Brain microvascular endothelial cell (primary cell): Measurements from ENCODE around the gene PIGU.

ENCODE experiments used
- DNase-seq: peaks from one replicate; pipeline ENCODE4 v3.0.0-alpha.2; 2020
- H3K27ac ChIP-seq: fragments of 250-450 bp; sonication (Bioruptor Pico); 2 replicates; pipeline ENCODE4 v1.5.1; 2020; ENCODE audit warnings: mild to moderate bottlenecking, moderate library complexity
- H3K27me3 ChIP-seq: fragments of 250-450 bp; sonication (Bioruptor Pico); replicated peaks from 2 replicates; pipeline ENCODE4 v1.5.1; 2020; ENCODE audit warnings: mild to moderate bottlenecking
- H3K36me3 ChIP-seq: fragments of 250-450 bp; sonication (Bioruptor Pico); replicated peaks from 2 replicates; pipeline ENCODE4 v1.5.1; 2020; ENCODE audit warnings: mild to moderate bottlenecking
- H3K4me3 ChIP-seq: 2 replicates; pipeline ENCODE4 v1.5.1; 2011; ENCODE audit warnings: low read depth, mild to moderate bottlenecking, control low read depth, low read length, moderate library complexity
- CTCF ChIP-seq: IDR thresholded peaks from 2 replicates; pipeline ENCODE4 v1.5.1; 2011; ENCODE audit warnings: low read depth, mild to moderate bottlenecking, moderate library complexity, low read length, control low read depth, inconsistent platforms; ENCODE audit errors: missing control alignments
- in situ Hi-C: cut with HindIII; loops from 2 replicates; pipeline ENCODE4 v1.10.0; 2017; ENCODE audit warnings: low sequenced_read_pairs, low pct_ligation_motif_present

PIGU gene

GRCh38 chr20:34558320-34559218 lies 118.3 kb downstream of the PIGU start, which contains the start of gene MAP1LC3A:
TSS of gene MAP1LC3A (plus strand) at chr20:34558718. CDS start at chr20:34558869, 151 bp downstream.
- no peaks in the 10 kb centered on the region for H3K36me3 ChIP-seq
- H3K27me3 ChIP-seq = no peaks in the 10 kb centered on the region
- TF ChIP-seq CTCF = no peak
- peak; percentile 88 for DNase-seq
- H3K27ac ChIP-seq = peak within 1 kb of the TSS; percentile 76
- in situ Hi-C loops = no loop called here
- H3K4me3 ChIP-seq = peak within 1 kb of the TSS; percentile 71

GRCh38 chr20:34557936-34558319 lies 119.0 kb downstream of the PIGU start:
- H3K36me3 ChIP-seq = no peaks in the 10 kb centered on the region
- in situ Hi-C loops = no loop called here
- DNase-seq = no peak
- TF ChIP-seq CTCF = no peak
- H3K27me3 ChIP-seq = no peaks in the 10 kb centered on the region
- H3K4me3 ChIP-seq = peak overlapping the region; percentile 71
- H3K27ac ChIP-seq = peak overlapping the region; percentile 76

- in situ Hi-C loops = no loop called here
- no peak for DNase-seq
- Histone ChIP-seq H3K36me3 (no peaks in the 10 kb centered on the region), H3K4me3 (no peak overlapping the region), H3K27ac (no peak overlapping the region), H3K27me3 (no peaks in the 10 kb centered on the region)
- no peak for TF ChIP-seq CTCF
These were observed 123.5 kb downstream of the PIGU start for GRCh38 chr20:34553366-34553867.

- no peak for TF ChIP-seq CTCF
- no peak overlapping the region for H3K4me3 ChIP-seq
These were observed 124.3 kb downstream of the PIGU start for GRCh38 chr20:34552569-34552968.

GRCh38 chr20:34549929-34550305 lies 127.0 kb downstream of the PIGU start:
- in situ Hi-C loops = no loop called here
- DNase-seq = no peak
- H3K27me3 ChIP-seq = no peaks in the 10 kb centered on the region
- H3K4me3 ChIP-seq = no peak overlapping the region
- no peak for TF ChIP-seq CTCF
- no peaks in the 10 kb centered on the region for H3K36me3 ChIP-seq
- H3K27ac ChIP-seq = no peak overlapping the region

More at GRCh38 chr20:34552569-34552968, 124.3 kb downstream of the PIGU start:
- in situ Hi-C loops = no loop called here
- H3K27me3 ChIP-seq = no peaks in the 10 kb centered on the region
- H3K36me3 ChIP-seq = no peaks in the 10 kb centered on the region
- no peak for DNase-seq
- no peak overlapping the region for H3K27ac ChIP-seq
